NCI-H1092 (cell line): ENCODE data around the gene GAK.

Source experiments
- DNase-seq: peaks from one replicate; lab custom pipeline; 2025; lab: John Stamatoyannopoulos, UW

GAK gene

DNA sequence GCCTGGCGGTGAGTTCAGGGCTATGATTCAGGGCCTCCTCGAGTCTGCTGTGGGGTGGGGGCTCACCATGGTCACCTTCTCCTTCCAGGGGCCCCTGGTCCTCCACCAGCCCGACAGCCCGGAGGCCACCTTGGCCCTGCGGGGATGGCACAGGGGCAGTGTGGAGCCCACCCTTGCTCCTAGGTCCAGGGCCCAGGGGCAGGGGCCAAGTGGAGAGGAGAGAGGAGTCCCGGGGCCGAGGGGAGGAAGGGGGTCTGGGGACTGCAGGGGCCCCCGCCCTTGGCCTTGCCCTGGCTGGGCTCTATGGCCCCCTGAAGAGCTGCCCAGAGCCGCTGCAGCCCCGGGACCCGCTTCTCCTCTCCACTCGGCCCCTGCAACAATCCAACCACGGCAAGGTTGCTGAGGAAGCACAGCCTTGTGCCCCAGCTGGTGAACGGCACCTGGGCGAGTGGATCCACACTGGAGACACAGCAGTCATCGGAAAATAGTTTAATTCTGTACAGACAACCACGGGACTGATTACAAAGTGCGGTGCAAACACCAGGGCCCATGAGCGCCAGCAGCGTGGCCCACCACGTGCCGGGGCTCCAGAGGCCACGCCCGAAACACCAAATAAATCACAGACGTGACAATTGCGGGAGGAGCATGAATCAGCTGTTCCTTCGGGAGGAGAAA is 83.2 kb downstream of the GAK start:
- DNase-seq, result no peak

DNA sequence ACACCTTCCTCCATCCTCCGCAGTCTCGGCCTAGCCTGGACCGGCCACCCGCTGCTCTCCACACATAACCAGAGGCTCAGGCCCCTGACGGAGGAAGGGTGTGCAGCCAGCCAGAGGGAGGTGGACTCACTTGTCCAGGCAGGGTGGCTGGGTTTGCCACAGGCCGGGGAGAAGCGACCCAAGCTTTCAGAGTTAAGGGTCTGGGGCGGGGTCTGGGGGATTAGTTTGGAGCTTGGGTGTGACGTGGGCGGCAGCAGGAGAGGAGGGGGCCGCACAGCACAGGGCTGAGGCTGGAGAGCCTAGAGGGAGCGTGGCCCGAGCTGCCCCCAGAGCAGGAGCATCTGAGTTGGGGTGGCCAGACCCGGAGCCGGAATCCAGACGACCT is 83.8 kb downstream of the GAK start:
- DNase-seq, result no peak

DNA sequence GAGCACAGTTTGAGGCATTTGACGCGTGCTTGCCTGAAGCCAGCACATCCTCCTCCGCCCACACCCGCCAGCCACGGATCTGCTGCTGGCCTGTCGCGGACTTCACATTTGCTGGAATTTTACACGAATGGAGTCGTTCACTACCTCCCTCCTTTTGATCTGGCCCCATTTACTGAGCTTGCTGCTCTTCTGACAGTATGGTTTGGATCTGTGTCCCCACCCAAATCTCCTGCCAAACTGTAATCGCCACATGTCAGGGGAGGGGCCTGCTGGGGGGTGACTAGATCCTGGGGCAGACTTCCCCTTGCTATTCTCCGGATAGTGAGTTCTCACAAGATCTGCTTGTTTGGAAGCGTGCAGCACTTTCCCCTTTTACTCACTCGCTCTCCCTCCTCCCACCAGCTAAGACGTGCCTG is 86.3 kb downstream of the GAK start:
- DNase-seq, result no peak

DNA sequence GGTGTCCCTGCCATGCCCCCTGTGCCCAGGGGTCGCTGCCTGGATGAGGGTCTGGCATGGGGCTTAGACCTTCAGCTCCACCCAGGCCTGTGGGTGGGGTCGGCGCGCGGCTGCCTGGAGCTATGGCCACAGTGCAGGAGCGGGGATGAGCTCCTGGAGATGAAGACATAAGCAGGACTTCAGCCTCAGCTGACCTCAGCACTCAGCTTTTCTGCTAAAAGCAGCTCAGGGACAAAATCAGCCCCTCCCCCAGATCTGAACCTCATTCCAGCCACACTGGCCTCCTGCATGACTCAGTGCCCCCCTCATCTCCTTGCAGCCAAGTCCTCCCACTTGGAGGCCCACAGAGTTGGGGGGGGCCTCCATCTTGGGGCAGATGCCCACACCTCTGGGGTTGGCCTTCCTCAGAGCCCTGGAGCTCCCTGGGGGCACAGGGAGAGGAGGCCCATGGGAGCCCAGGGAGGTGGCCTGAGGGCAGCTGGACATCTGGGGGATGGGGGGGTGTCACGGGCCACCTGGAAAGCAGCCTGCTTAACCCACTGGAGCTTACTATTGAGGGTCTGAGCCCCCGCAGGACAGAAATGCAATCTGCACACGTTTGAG is 86.8 kb downstream of the GAK start:
- DNase-seq, result no peak

DNA sequence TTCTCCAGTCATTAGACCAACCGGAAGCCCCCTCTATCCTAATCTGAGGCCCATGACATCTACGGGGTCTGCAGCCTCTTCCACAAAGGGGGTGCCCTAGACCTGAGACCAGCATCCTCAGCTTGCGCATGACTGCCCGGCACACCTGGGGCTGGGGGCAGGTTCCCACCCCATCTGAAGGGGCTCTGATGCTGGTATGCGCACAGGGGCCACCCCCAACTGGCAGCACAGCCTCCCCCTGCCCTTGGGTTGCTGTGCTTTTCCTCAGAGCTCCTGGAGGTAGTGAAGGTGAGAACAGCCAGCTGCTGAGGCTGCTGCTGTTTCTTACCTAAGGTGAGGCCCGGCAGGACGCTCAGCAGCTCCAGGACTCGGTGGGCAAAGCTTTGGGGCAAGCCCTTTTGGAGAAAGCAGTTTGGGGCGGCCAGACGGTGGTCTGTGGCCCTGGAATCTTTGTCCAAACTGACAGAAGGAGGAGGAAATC is 87.3 kb downstream of the GAK start:
- DNase-seq, result no peak

DNA sequence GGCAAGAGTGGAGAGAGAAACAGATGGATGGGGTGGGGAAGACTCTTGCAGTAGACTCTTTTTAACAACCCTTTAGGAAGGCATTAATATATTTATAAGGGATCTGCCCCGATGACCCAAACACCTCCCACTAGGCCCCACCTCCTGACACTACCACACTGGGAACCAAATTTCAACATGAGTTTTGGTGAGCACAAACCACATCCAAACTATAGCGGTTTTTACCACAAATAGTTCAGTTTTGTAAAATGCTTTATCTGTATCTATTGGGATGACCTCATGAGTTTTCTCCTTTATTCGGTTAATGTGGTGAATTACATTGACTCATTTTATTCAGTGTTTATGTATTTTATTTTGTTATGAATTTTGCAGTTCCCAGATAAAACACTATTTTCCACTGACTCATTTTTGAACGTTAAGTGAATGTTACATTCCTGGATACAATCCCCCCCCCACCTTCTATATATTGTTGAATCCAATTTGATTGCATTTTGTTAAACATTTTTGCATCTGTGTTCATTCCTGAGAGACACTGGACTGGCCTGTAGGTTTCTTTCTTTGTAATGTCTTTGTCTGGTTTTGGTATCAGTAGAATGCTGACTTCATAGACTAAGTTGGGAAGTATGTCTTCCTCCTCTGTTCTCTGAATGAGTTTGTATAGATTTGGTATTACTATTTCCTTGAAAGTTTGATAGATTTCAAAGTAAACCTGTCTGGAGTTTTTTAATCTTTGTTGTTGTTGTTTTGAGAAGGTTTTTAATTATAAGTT is 92.3 kb downstream of the GAK start:
- no peak for DNase-seq

DNA sequence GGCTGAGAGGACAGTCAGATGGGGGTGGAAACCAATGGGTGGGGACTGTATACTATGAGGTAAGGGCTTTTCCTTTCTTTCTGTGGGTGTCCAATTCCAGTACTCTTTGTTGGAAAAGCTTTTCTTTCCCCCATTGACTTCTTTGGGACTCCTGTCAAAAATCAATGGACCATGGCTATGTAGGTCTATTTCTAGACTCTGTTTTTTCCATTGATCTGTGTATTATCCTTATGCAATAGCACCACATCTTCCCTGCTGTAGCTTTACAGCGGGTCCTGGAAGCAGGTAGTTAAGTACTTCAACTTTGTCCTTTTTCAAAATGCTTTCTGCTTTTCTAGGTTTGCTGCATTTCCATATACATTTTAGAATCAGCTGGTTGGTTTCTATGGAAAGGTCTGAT is 94.3 kb downstream of the GAK start:
- no peak for DNase-seq

DNA sequence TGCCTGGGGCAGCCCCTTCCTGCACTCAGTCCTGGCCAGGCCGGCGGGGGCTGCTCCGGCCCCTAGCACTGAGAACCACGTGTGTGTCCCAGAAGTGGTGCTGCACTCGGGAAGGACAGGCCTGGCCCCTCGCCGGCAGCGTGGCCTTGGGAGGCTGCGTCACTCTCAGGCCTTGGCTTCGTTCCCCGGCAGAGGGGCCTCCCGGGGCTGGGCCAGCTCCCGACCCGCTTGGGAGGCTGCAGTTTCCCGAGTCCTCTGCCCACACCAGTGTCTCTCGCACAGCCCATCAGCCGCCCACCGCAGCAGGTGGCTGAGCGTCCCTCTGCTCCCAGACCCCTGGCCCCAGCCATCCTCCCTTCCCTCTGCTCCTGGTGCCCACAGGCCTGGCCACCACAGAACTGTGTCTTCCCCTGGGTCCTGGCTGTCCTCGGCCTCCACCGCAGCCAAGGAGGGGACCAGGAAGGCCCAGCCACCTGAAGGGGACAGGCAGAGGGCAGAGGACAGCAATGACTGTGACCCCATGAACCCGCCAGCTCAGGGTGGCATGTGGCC is 95.3 kb downstream of the GAK start:
- DNase-seq, result no peak

DNA sequence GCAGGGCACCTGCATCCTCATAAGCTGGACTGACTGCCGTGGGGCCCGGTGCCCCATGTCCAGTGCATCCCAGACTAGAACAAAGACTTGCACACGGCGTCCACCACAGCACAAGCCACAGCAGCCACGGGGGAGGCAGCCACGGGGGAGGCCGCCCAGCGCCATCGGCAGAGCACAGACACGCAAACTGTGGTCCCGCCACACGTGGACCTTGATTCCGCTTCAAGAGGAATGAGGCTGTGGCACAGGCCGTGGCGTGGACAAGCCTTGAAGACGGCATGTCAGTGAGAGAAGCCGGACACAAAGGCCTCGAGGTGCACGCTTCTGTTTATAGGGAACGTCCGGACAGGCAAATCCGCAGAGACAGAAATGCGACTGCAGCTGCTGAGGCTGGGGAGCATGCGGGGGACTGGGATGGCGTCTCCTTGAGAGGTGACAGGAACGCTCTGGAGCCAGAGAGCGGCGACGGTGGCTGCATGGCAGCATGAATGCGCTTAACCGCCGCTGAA is 96.1 kb downstream of the GAK start:
- DNase-seq, result no peak

DNA sequence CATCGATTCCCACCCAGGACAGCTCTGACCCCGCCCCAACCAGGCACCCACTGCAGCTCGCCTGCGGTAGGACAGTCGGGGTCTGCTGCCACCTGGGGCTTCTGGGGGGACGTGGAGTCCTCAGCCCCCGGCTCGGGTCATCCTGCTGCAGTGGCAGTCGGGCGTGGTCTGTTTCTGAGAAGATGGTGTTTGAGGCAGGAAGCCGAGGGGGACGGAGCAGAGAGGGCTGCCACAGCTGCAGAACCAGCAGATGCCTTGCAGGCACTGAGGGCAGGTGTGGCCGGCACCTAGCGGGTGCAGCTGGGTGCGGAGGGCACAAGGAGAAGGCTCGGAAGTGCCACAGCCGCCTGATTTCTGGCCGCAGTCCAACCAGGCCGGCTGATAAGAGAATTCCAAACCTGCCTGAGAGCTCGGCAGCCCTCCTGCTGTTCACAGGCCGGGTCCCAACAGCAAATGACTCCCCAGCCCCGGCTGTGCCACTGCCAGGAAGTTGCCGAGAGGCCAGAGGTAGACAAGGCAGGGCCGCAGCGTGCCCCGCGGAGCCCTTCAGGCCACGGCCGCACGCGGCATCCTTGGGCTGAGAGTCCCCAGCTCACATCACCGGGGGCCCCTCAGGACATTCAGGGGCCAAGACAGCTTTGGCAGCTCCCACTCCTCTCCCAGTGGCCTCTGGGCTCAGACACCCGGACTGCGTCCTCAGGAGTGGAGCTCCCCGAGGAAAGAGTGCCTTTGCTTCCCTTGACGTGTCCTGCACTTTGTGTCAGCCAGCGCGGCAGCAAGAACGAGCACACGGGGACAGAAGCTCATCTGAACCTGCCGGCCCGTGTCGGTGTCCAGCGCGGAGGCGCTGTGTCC is 96.7 kb downstream of the GAK start:
- DNase-seq, result peak; percentile 59

DNA sequence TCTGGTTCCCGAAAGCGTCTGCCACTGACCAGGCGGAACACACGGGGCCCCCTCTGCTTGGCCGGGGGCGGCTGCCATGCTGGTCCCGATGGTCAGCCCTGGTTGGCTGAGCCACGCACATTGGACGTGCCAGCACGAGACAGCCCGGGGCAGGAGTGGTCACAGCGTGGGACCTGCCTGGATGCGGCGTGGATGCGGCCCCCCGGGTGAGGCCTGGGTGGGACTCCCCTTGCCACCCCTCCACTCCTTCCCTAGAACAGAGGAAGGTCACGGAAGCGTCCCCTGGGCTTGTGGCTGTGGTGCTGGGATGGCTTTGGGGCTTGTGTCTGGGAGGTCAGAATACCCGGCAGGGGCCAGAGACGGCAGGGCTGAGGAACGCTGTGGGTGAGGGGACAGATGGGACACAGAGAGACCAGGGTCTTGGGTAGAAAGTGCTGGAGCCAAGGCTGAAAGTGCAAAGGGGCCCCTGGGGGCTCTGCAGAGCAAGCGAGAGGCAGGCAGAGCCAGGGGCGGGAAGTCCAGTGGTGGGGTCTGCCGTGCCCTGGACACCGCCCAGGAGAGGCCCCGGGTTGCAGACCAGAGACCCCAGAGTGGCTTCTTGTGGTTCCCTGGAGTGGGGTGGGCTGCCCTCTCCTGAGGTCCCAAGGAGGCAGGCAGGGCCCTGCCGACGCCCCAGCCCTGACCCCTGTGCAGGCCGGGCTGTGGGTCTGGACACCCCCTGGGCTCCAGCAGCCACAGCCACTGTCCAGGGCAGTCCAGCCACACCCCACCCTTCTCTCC is 97.6 kb downstream of the GAK start:
- DNase-seq, result no peak

DNA sequence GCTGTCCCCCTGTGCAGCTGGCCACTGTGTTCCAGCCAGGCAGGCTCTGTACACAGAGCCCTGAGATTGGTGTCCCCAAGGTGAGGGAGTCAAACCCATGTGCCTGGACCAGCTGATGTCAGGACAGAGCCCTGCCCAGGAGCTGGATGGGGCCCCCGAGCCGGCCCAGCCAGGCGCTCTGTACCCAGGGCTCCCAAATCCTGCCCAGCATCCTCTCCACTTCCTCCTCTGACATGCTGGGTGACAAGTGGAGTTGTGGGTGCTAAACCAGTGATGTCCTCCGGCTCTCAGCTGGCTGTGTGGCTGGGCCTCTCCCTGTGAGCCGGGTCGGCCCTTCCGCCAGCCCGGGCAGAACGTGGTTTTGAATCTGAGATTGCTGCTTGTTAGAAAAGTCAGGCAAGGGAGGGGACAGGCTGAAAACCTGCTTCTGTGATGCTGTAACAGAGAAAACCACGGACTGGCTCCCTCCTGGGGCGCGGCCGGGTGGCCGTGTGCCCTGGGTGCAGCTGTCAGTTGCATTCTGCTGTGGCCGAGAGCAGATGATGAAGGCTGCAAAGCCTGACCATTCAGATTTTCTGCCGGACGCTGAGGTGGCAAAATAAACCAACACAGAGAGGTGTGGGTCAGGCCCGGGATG is 98.3 kb downstream of the GAK start:
- no peak for DNase-seq

DNA sequence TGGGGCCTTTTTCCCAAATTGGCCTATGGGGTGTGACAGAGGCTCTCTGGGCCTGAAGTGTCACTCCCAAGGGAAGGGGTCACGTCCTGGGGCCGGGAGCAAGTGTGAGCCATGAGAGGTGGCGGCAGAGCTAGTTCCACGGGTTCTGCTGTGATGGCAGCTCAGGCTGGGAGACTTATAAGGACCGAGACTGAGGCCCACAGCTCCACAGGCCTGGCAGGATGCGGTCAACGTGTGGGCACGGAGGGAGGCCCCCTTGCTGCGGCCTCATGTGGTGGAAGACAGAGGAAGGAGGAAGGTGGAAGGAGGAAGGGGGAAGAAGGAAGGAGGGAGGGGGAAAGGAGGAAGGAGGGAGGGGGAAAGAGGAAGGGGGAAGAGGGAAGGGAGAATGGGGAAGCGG is 99.0 kb downstream of the GAK start:
- DNase-seq, result no peak

DNA sequence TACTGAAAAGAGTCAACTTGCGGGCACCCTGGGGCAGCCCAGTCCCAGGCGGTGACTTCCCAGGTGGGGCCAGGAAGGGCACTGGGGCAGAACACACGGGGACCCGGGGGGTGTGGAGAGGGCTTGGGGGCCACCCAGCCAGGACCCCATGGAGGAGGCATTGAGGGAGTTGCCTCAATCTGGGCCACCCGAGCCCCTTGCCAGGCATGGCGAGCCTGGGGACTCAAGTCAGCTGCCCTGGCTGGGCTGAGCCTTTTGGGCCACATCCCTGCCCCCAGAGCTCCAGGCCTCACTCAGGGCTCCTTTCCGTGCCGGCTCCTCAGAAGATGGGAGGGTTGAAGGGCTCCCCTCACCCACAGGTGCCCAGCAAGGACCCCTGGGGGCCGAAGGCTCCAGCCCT is 99.6 kb downstream of the GAK start:
- DNase-seq, result no peak

DNA sequence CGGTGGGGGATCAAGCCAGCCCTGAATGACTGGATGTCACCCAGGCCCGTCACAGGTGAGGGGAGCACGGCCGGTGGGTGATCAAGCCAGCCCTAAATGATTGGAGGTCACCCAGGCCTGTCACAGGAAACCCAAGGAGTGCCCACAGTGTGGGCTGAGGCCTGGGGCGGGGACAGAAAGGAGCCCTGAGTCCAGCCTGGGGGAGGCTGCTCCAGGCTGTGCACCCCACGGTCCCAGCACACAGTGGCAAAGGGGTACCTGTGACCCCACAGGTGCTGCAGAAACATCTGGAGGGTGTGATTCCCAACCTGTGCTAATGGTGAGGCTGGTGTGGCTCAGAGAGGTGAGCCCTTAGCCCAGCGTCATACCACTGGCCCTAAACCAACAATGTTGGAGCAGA is 100.0 kb downstream of the GAK start:
- no peak for DNase-seq

DNA sequence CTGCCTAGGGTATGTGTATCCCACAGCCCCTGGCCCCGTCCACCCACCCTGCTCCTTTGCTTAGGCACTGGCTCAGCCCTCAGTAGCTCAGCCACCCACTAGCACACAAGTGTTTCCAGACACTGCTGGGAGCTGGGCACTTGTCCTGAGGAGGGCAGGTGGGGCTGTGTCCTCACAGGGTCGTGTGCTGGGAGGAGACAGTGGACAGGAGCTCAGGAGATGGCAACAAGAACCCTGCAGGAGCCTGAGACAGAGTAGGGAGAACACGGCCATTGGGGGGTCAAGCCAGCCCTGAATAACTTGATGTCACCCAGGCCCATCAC is 100.7 kb downstream of the GAK start:
- no peak for DNase-seq

DNA sequence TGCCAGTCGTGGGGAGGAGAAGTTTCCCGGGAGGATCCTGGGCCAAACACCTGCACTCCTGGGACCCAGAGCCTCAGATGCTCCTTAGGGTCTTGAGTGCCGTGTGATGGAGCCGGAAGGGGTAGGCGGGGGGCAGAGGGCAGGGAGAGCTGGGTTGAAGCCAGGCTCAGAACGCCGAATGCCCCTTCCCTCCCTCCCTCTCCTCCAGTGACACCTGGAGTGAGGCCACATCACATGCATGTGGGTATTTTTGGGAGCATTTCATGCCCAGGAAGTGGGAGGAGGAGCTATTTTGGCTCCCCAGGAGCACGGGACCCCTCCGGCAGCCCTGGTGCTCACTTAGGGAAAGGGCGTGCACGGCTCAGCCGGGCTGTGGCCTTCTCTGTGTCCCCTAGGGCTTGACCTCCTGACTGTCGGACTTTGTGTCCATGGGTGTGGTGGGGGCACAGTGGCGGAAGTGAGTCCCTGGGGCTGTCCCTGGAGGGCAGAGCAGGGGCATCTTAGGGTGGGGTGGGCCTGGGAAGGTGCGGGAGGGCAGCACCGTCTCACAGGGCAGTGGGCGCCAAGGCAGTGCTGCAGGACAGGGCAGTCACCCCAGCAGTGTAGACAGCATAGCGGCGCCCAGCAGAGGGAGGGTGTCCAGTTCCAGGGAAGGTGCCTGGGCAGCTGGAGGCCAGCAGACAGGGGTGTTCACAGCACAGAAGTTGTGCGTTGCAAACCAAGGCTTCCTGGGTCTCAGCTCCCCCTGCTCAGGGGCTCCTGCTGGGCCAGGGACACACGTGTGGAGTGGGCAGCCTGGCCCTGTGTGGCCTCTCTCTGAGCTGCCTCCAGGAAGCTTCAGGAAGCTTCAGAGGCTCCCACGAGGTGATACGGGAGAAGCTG is 101.3 kb downstream of the GAK start:
- no peak for DNase-seq

DNA sequence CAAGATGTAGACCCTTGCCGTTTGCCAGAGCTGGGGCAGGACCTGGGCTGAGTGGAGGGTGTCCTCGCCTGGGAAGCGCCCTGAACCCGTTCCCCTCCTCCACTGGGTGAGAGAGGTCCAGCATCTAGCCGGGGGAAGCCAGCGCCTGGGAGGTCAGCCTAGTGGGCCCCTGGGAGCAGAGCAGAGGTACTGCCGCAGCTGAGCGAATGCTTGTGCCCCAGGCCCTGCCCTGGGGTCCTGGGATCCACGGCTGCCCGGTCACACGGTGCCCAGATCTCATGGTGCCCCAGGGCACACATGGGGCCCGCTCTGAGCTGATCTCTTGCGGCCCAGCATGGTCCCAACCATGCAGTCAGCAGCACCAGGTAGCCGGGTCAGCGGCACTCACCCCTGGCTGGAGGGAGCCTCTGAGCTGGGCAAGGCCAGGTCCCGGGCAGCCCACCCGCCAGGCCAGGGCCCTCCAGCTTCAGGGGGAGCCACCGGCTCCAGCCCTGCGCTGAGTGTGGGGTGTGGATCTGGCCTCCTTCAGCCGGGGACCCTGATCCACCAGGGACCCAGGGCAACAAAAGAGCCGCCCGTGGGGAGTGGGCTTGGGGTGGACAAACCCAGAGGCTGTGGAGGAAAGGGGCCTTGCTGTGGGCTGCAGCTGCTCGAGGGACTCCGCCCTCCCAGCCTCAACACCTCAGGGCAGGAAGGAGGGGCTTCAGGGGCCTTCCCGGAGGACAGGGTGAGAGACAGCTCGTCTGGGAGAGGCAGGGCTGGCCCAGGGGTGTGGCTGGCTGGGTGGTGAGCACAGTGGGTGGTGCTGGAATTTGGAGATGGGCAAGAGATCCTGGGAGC is 102.1 kb downstream of the GAK start:
- no peak for DNase-seq

DNA sequence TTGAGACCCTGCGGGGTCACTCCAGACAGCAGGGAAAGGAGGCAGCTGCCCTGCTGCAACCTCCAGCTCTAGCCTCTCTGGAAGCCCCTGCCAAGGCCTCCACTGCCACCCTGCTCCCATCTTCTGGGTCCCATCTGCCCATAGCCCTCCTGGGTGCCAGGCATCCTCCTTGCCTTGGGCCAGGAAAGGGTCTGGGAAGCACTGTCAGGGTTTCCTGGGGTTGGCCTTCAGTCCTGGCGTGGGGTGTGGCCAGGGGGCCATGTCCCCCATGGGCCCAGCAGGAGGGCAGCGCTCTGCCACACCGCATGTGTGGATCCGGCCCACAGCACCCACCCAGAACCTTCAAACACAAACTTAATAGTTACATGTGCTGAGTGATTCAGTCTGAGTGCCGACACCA is 102.8 kb downstream of the GAK start:
- DNase-seq, result no peak
